ENCODE measurements around the gene PRDM7.

DNA sequence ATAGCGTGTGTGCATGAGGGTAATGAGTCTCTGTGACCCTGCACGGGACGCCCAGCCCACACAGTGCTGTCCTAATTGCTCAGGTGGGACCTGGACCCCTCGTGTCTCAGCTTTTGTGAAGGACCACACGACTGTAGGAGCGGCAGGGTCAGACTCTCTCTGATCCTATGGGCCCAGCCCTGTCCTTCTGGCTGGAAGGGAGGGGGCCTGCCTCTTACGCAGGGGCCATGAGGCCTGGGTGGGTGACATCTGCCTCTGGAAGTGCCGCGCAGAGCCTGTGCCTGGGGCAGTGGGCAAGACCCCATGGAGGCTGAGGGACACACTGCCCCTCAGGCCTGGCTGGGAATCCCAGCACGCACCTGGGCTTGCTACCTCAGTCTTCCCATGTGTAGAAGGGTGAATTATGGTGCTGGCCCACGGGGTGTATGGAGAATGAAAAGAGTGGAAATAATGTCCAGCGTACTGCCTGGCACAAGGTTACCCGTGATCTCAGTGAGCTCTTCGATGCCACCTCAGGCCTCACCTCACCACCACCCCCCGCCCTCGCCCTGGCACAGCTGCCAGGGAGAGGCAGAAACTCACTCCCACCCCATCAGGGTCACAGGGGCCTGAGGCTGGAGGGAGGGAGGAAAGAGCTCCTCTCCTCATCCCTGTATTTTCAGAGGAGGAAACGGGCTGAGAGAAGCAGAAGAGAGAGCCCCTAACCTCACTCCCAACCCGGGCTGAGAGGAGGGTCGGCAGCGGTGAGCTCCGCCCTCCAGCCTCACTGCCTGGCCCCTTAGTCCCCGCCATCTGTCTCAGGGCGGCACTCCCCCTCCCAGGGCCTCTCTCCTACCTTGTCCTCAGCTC lies 30.8 kb downstream of the PRDM7 start:
- TF ChIP-seq, protein P1, sequence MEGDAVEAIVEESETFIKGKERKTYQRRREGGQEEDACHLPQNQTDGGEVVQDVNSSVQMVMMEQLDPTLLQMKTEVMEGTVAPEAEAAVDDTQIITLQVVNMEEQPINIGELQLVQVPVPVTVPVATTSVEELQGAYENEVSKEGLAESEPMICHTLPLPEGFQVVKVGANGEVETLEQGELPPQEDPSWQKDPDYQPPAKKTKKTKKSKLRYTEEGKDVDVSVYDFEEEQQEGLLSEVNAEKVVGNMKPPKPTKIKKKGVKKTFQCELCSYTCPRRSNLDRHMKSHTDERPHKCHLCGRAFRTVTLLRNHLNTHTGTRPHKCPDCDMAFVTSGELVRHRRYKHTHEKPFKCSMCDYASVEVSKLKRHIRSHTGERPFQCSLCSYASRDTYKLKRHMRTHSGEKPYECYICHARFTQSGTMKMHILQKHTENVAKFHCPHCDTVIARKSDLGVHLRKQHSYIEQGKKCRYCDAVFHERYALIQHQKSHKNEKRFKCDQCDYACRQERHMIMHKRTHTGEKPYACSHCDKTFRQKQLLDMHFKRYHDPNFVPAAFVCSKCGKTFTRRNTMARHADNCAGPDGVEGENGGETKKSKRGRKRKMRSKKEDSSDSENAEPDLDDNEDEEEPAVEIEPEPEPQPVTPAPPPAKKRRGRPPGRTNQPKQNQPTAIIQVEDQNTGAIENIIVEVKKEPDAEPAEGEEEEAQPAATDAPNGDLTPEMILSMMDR (IDR thresholded peaks at IDR 0.05): no peak
- TF ChIP-seq POLR2A (IDR thresholded peaks at IDR 0.05): no peak

Measured in adrenal gland (tissue), 5 donors.